NCI-H146 treated with DMSO at 0.1 percent for 48 hours (cell line): ENCODE results near the gene CUX1.

Experiments used
- DNase-seq: peaks from one replicate; lab custom pipeline; 2025; ENCODE audit not compliant: unreplicated experiment; lab: John Stamatoyannopoulos, UW

Gene CUX1

GRCh38 chr7:102066476-102066875 lies 249.1 kb downstream of the CUX1 start:
- no peak for DNase-seq

DNA sequence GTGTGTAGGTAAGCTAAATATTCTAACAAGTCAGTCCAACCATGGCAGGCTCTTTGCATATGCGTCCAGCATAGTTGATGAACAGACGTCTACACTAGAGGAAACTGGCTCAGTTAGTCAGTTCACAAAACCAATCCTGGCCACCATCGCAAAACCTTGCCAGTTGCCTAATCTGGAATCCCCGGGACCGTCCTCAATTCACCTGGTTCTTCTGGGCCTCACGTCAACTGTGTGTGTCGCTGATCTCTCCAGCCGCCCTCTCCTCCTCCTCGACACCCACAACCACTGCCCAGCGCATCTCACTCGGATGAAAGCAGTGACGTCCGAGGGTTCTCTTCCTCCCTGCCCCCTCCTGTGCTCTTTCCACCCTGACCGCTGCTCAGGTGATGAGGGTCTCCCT lies 251.4 kb downstream of the CUX1 start:
- DNase-seq = no peak

- DNase-seq = no peak
These were observed 252.7 kb downstream of the CUX1 start for GRCh38 chr7:102069931-102070629.

DNA sequence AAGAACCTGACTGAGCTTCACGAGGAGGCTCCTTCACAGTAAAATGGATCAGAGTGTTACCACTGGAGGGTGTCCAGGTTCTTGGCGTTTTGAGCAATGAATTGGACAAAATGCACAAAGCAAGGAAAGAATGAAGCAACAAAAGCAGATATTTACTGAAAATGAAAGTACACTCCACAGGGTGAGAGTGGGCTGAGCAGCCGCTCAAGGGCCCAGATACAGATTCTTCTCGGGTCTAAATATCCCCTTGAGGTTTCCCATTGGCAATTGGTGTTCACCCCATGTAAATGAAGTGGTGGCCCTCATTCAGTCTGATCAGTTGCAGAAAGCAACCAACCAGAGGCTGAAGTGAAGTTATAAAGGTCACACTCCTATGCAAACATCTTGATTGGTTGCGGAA lies 254.6 kb downstream of the CUX1 start:
- no peak for DNase-seq

- DNase-seq = no peak
These were observed 255.3 kb downstream of the CUX1 start for GRCh38 chr7:102072636-102073209.

DNA sequence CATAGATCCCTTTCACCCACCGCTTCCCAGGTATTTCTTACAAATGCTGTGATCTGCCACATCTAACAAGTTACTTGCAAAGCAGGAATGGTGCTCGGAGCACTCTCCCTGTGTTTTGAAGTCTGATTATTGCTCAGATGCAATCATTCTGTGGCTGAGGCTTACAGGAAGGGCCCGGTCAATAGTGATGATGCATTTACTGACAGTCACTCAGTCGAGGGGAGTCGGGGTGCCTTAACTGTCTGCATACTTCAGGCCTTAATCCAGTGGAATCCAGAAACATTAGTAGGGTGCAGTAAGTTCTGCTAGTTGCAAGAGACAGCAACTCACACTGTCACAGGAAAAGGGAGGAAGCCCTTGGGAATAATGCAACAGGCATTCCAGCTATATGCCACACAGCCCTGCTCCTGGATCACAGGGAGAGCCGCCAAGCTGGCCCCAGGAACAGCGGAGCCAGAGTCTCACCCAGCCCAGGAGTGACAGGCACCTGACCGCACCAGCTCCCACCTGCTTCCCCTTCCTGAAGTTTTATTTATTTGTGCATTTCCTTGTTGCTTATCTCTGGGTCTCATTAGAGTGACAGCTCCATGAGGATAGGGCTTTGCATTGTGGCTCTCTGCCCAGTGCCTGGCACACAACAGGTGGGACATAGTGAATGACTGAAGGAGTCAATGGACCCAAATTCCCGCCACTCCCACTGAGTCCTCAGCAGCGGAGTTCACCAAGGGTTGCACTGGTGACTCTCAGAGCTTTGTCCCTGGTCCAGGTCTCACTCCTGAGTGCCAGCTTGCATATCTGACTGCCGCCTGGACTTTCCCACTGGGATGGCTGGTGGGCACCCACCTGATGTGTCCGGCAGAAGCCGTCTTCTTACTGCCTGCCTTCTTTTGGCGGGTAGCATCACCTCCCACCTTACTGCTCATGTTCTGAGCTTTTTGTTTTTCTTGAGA lies 256.8 kb downstream of the CUX1 start:
- no peak for DNase-seq

GRCh38 chr7:102075126-102075525 lies 257.7 kb downstream of the CUX1 start:
- DNase-seq = no peak

- DNase-seq = no peak
These were observed 258.2 kb downstream of the CUX1 start for GRCh38 chr7:102075553-102076135.

- peak; percentile 20 for DNase-seq
These were observed 259.7 kb downstream of the CUX1 start for GRCh38 chr7:102077081-102077480.

GRCh38 chr7:102079140-102080018 lies 262.0 kb downstream of the CUX1 start:
- no peak for DNase-seq

- DNase-seq = no peak
These were observed 262.6 kb downstream of the CUX1 start for GRCh38 chr7:102080019-102080433.

- no peak for DNase-seq
These were observed 263.2 kb downstream of the CUX1 start for GRCh38 chr7:102080434-102081243.

DNA sequence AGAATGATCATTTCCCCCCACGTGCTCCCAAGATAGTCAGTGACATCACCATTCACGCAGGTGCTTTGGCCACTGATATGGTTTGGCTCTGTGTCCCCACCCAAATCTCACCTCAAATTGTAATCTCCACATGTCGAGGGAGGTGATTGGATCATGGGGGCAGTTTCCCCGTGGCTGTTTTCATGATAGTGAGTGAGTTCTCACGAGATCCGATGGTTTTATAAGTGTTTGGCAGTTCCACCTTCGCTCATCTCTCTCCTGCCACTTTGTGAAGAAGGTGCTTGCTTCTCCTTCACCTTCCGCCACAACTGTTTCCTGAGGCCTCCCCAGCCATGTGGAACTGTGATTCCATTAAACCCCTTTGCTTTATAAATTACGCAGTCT lies 263.8 kb downstream of the CUX1 start:
- DNase-seq = no peak

GRCh38 chr7:102082693-102083368 lies 265.4 kb downstream of the CUX1 start:
- DNase-seq = no peak

DNA sequence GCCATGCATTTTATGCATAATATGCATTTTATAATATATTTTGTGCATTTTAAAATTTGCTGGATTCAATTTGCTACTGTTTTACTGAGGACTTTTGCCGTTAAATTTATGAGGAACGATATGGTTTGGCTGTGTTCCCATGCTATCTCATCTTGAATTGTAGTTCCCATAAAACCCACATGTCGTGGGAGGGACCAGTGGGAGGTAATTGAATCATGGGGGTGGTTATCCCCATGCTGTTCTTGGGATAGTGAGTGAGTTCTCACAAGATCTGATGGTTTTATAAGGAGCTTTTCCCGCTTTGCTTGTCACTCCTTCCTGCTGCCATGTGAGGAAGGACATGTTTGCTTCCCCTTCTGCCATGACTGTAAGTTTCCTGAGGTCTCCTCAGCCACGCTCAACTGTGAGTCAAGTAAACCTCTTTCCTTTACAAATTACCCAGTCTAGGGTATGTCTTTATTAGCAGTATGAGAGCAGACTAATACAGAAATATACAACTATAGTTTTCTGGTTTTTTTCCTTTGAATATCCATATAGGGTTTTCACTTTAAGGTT lies 267.9 kb downstream of the CUX1 start:
- DNase-seq = no peak

DNA sequence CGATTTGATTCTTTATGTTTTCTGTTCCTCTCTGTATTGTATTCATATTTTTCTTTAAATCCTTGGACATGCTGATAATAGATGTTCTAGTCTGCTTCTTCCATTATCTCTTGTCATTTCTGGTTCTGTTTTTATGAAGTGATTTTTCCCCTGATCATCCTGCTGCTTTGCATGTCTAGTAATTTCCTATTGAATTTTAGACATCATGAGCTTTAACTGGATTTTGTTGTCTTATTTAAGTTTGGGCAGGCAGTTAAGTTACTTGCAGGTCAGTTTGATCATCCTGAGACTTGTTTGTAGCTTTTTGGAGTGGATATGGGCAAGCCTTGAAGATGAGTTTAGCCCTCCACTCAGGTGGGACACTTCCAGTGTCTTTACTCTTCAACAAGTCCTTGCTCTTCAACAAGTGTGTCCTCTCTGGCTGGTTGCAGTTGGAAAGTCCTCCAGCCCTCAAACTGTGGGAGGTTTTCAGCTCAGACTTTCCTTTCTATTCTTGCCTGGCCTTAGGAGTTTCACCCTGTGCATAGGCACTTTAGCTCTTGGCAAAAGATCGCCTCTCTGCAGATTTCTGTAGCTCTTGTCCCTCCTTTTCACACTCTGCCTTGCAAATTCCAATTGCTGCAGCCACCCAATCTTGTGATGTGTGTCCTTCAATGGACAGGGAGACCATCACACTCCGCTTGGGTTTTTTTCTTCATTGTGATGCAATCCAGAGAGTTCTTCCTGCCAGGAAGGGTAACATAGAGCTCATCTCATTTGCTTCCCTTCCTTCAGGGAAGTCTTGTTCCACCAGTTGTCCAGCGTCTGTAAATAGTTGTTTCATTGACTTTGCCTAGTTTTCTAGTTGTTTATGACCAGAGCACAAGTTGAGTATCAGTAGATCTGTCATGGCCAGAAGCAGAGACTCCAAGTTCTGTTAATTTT lies 272.0 kb downstream of the CUX1 start:
- DNase-seq = no peak

GRCh38 chr7:102093599-102094315 lies 276.3 kb downstream of the CUX1 start:
- no peak for DNase-seq
